Esophagus squamous epithelium (tissue), 5 donors: ENCODE measurements around the gene FOXJ2. TPM values are rescaled to one million over a fixed set of nuclear protein-coding genes. Genes with fewer than 3 reads are reported as not detected.
"Not testable (repeated sequence)": the region's sequence is repeated elsewhere in the genome, so short reads cannot be mapped to it uniquely, and the experiment has no call there.

Experiments
- DNase-seq: peaks from one replicate; lab custom pipeline; 2025; lab: John Stamatoyannopoulos, UW
- H3K27ac ChIP-seq, 4 donors: fragments of 200-600 bp; sonication (generic); one replicate each; pipeline ENCODE4 v1.5.1; 2016 to 2019; ENCODE audit warnings: mild to moderate bottlenecking in 1 of 4
- H3K27me3 ChIP-seq, 4 donors: fragments of 200-600 bp; sonication (generic); 1 replicate in 3 of 4; 2 replicates in 1 of 4; pipeline versions ENCODE4 v1.5.1 to v1.6.0; 2017 to 2021; ENCODE audit warnings: antibody characterized with exemption in 1 of 4
- H3K36me3 ChIP-seq, 3 donors: fragments of 200-600 bp; sonication (generic); one replicate each; pipeline ENCODE4 v1.5.1; 2016 to 2019
- H3K4me1 ChIP-seq, 3 donors: fragments of 200-600 bp; sonication (generic); one replicate each; pipeline ENCODE4 v1.5.1; 2017 to 2019
- H3K4me3 ChIP-seq, 4 donors: fragments of 200-600 bp; sonication (generic); 1 replicate in 3 of 4; 2 replicates in 1 of 4; pipeline ENCODE4 v1.5.1; 2016 to 2019; ENCODE audit warnings: mild to moderate bottlenecking in 2 of 4, moderate library complexity in 1 of 4
- H3K9me3 ChIP-seq, 3 donors: fragments of 200-600 bp; sonication (generic); one replicate each; pipeline ENCODE4 v1.5.1; 2016 to 2019
- POLR2A ChIP-seq, 4 donors: fragments of 450-650 bp; IDR thresholded peaks; one replicate each; pipeline ENCODE4 v1.6.1; 2017; ENCODE audit warnings: antibody characterized with exemption in 4 of 4, mild to moderate bottlenecking in 4 of 4, moderate library complexity in 3 of 4
- WGBS, 2 donors: methylation state at CpG; one replicate each; pipeline ENCODE4 v1.1.5; 2018; 5-methylcytosine and 5-hydroxymethylcytosine counted together
- intact Hi-C: fragments of 100-400 bp; cut with DNase I; formaldehyde crosslinking; loops from one replicate; pipeline ENCODE4 v1.15.0; 2022
- total RNA-seq, 4 donors: library from RNA; depleted of rRNA; stranded (reverse); fragments of >200 nt; gene quantifications; one replicate each; pipeline ENCODE4 v1.1.0, GENCODE V29; 2016
- TF ChIP-seq, protein P1 (sequence below), 6 experiments: fragments of 450-650 bp in 4 of 6; fragments of 200-600 bp in 2 of 6; sonication (generic) in 2 of 6; IDR thresholded peaks; one replicate each; pipeline ENCODE4 v1.5.1; 2016 to 2019; ENCODE audit warnings: antibody characterized with exemption in 6 of 6, mild to moderate bottlenecking in 4 of 6, moderate library complexity in 4 of 6
- donor health status: DM: yes; HTN: yes; CAD: no.

The FOXJ2 gene
- total RNA-seq, 4 donors from 2014 or later, result 5.9 to 11.8 (median 7.7) TPM

DNA sequence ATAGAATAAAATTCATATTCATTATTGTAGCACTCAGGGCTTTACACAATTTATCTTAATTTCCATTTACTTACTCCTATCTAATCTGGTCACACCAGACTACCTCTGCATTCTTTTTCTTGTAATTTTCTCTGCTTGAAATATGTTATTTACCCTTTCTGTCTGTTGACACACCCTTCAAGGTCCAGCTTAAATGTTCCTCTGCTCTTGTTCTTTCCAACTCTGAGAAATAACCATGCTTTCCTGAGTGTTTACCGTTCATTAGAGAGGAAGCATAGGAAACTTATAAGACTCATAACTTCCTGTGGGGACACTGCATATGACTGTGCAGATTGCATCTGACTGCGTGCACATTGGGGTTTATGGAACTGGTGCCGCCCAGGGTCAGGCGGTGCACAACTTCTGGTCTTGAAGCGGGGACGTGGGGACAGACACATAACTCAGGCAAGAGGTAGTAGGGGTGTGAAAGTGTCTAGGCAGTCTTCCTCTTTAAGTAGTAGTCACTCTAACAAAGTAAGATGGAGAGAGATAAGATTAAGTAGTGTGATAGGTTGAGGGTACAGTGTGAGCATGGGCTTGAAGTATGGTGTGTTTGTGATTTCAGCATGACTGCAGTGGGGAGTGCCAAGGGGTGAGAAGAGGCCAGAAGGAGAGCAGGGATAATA, 42.6 kb upstream of the FOXJ2 start:
- peak overlapping the region in 2 of 4 donors; percentile 16 to 55 for H3K27ac ChIP-seq
- no peaks in the 10 kb centered on the region for H3K9me3 ChIP-seq
- WGBS, 2 donors, result 43 to 49% methylated on average over 6 of the region's 6 CpGs
- intact Hi-C loops, result loop anchor here (10.0 kb wide), 1 partner anchor 55 kb away; the partner anchor contains the start of gene SLC2A3
- H3K27me3 ChIP-seq, result no peaks in the 10 kb centered on the region
- H3K4me1 ChIP-seq, result peaks cover 0 to 6% (median 0%) of the 10 kb centered on the region in 3 donors
- no peaks in the 10 kb centered on the region for H3K36me3 ChIP-seq
- DNase-seq, result peak; percentile 16
- peak in 1 of 4 donors; percentile 13 for TF ChIP-seq POLR2A (IDR thresholded peaks at IDR 0.05)
- TF ChIP-seq, protein P1, sequence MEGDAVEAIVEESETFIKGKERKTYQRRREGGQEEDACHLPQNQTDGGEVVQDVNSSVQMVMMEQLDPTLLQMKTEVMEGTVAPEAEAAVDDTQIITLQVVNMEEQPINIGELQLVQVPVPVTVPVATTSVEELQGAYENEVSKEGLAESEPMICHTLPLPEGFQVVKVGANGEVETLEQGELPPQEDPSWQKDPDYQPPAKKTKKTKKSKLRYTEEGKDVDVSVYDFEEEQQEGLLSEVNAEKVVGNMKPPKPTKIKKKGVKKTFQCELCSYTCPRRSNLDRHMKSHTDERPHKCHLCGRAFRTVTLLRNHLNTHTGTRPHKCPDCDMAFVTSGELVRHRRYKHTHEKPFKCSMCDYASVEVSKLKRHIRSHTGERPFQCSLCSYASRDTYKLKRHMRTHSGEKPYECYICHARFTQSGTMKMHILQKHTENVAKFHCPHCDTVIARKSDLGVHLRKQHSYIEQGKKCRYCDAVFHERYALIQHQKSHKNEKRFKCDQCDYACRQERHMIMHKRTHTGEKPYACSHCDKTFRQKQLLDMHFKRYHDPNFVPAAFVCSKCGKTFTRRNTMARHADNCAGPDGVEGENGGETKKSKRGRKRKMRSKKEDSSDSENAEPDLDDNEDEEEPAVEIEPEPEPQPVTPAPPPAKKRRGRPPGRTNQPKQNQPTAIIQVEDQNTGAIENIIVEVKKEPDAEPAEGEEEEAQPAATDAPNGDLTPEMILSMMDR (IDR thresholded peaks at IDR 0.05), result no peak
- no peak overlapping the region for H3K4me3 ChIP-seq

DNA sequence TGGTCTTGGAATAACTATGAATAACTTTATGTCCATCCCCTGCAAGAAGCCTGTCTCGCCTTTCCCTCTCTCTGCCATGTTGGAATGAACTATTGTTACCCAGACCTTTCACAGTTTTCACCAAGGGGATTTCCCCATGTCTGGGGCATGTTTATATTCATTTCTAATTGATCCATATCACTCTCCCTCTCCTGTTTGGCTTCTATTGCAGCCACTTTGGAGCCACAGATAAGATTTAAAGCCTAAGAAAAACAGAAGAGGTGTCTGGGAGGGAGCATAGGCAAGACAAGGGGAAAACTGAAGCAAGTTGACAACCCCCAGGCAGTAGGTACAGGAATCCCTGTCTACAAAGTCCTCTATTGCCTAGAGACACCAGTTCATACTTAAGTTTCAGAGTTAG, 41.0 kb upstream of the FOXJ2 start:
- no peaks in the 10 kb centered on the region for H3K36me3 ChIP-seq
- intact Hi-C loops, result loop anchor here (10.0 kb wide), 1 partner anchor 57 kb away; the partner anchor contains the start of gene SLC2A3
- DNase-seq, result no peak
- no peak overlapping the region for H3K4me3 ChIP-seq
- H3K27me3 ChIP-seq, result no peaks in the 10 kb centered on the region
- H3K27ac ChIP-seq, result no peak overlapping the region
- TF ChIP-seq, protein P1 (IDR thresholded peaks at IDR 0.05), result no peak
- WGBS, 2 donors, result 41 to 82% methylated on average over 1 of the region's 1 CpG
- peaks cover 0 to 8% (median 0%) of the 10 kb centered on the region in 3 donors for H3K4me1 ChIP-seq
- H3K9me3 ChIP-seq, result no peaks in the 10 kb centered on the region

DNA sequence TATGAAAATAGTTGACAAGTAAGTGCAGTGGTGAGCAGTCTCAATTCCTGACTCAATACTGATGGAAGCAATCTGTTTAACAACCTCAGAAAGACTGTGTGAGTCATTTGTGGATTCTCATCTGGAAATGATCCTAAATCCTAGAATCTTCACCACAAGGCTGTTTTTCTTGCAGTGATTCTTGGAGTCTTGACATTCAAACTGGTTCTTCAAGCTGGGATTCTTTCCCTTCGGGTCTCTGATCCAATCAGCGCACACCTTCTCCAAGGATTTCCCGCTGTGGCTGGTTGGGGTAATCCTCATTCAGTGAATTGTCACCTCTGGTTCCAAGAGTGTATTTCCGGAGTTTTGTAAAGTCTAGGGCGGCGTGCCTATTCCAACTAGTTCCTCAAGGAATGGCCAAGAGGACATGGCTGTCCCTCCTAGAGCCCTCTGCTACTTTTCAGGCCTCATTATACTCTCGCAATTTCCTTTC, 37.7 kb upstream of the FOXJ2 start:
- intact Hi-C loops, result loop anchor here (5.0 to 10.0 kb wide), 2 partner anchors 60 to 137 kb away; partner anchors contain the start of gene SLC2A3
- Histone ChIP-seq H3K9me3 (no peaks in the 10 kb centered on the region), H3K4me1 (peaks cover 0 to 8% (median 0%) of the 10 kb centered on the region in 3 donors), H3K4me3 (no peak overlapping the region), H3K27ac (peak overlapping the region in 2 of 4 donors; percentile 49 to 61), H3K27me3 (no peaks in the 10 kb centered on the region), H3K36me3 (no peaks in the 10 kb centered on the region)
- no peak for DNase-seq
- WGBS, 2 donors, result 34 to 38% methylated on average over 7 of the region's 7 CpGs
- TF ChIP-seq POLR2A (IDR thresholded peaks at IDR 0.05), result no peak
- TF ChIP-seq, protein P1 (IDR thresholded peaks at IDR 0.05), result no peak

DNA sequence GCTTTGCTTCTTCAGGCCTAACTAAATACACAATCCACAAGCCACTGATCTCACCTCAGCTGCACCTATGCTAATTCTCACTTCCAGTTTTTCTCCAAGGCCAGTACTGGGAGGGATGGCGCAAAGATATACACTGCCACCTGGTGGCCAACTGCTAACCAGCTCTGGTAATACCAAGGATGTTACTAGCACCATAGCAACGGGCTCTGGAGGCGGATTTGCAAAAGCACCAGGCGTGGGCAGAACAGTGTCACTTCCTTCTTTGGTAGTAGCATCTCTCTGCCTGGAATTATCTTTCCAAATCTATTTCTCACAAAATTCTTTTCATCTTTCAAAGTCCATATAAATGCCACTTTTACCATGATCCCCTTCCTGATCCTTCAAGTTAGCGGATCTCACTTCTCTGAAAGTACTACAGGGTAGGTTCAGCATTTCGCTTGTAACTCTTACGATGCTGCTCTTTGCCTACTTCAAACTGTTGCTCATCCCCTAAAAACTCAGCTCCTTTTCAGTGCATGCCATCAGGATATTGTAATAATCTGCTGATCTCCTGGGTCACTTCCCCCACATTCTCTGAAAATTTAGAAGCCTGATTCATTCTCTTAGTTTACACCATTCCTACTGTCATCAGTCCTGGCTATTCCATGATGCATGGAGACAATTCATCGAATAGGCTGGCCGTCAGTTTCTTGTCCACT, 37.1 kb upstream of the FOXJ2 start:
- intact Hi-C loops, result loop anchor here (5.0 to 10.0 kb wide), 2 partner anchors 61 to 138 kb away; partner anchors contain the start of gene SLC2A3
- Histone ChIP-seq H3K36me3 (no peaks in the 10 kb centered on the region), H3K4me1 (peaks cover 0 to 8% (median 0%) of the 10 kb centered on the region in 3 donors), H3K27ac (peak overlapping the region in 2 of 4 donors; percentile 49 to 61), H3K4me3 (no peak overlapping the region), H3K27me3 (no peaks in the 10 kb centered on the region), H3K9me3 (no peaks in the 10 kb centered on the region)
- TF ChIP-seq POLR2A (IDR thresholded peaks at IDR 0.05), result no peak
- TF ChIP-seq, protein P1 (IDR thresholded peaks at IDR 0.05), result peak; percentile 76 to 91 (median 89)
- peak; percentile 61 for DNase-seq
- 24 to 37% methylated on average over 9 of the region's 9 CpGs for WGBS, 2 donors

DNA sequence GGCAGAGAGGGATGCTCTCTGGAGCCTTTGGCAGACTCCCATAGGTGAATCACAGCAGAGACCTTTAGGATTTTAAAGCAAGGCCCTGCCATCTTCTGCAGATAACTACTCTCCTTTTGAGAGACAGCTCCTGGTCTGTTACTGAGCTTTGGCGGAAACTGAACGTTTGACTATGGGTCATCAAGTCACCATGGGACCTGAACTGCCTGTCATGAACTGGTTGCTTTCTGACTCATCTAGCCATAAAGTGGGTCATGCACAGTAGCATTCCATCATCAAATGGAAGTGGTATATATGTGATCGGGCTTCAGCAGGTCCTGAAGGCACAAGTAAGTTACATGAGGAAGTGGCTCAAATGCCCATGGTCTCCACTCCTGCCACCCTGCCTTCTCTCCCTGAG, 31.7 kb upstream of the FOXJ2 start:
- intact Hi-C loops, H3K36me3 ChIP-seq: not testable (repeated sequence)
- 63 to 73% methylated on average over 2 to 3 of the region's 3 CpGs for WGBS, 2 donors

DNA sequence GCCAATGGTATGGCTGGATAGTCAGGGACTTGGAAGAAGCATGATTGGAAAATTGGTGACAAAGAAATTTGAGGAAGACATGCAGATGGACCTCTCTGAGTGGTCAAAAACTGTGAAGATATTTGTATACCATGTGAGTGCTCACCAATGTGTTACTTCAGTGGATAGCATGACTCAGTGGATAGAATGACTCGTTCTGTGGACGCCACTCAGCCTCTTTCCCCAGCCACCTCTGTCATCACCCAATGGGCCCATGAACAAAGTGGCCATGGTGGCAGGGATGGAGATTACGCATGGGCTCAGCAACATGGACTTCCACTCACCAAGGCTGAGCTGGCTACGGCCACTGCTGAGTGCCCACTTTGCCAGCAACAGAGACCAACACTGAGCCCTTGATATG, 31.0 kb upstream of the FOXJ2 start:
- WGBS, 2 donors, result 76 to 88% methylated on average over 4 of the region's 4 CpGs
- H3K9me3 ChIP-seq, DNase-seq, H3K4me1 ChIP-seq, H3K4me3 ChIP-seq, H3K36me3 ChIP-seq, intact Hi-C loops, H3K27me3 ChIP-seq, H3K27ac ChIP-seq: not testable (repeated sequence)

More for the DNA sequence above, 31.7 kb upstream of the FOXJ2 start:
- H3K9me3 ChIP-seq, H3K27ac ChIP-seq, H3K4me3 ChIP-seq, H3K4me1 ChIP-seq, DNase-seq, H3K27me3 ChIP-seq: not testable (repeated sequence)

DNA sequence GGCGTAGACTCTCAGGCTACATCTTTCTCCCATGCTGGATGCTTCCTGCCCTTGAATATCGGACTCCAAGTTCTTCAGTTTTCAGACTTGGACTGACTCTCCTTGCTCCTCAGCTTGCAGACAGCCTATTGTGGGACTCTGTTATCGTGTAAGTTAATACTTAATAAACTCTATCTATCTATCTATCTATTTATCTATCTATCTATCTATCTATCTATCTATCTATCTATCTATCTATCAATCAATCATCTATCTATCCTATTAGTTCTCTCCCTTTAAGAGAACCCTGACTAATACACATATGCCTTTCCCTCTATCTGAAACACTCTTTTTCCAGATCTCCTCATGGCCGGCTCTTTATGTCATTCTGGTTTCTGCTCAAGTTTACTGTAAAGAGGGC, 27.6 kb upstream of the FOXJ2 start:
- WGBS, 2 donors, result 86 to 91% methylated on average over 4 of the region's 4 CpGs
- H3K4me3 ChIP-seq, DNase-seq, H3K27me3 ChIP-seq, H3K9me3 ChIP-seq, H3K4me1 ChIP-seq, H3K27ac ChIP-seq, H3K36me3 ChIP-seq, intact Hi-C loops: not testable (repeated sequence)
